C4-2B (cell line): Measurements from ENCODE around the gene EFNA5.

Experiments used
- ZFX ChIP-seq: fragments of 450-650 bp; IDR thresholded peaks from 2 replicates; pipeline ENCODE4 v1.6.1; 2017
- TF ChIP-seq, protein P1 (sequence below): fragments of 450-650 bp; conservative IDR thresholded peaks from 2 replicates; pipeline ENCODE4 v1.5.1; 2017; ENCODE audit warnings: mild to moderate bottlenecking

DNA sequence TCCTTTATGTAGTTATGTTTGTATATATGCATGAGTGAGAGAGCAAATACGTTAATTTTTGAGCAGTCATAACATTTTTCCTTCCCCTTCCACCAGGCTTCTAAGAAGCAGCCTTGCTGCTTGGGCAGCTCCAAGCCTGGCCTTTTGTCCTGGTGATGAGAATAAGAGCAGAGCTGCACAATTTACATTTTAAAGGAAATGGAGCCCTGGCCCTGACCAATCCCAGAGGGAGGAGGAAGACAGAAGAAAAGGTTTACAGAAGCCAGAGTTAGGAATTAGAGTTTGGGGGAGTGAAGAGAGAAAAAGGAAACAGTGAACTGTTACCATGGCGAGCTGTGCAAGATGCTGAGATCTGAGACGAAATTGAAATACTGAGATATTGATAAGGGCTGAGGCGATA lies 25.3 kb upstream of the EFNA5 start:
- TF ChIP-seq, protein P1, sequence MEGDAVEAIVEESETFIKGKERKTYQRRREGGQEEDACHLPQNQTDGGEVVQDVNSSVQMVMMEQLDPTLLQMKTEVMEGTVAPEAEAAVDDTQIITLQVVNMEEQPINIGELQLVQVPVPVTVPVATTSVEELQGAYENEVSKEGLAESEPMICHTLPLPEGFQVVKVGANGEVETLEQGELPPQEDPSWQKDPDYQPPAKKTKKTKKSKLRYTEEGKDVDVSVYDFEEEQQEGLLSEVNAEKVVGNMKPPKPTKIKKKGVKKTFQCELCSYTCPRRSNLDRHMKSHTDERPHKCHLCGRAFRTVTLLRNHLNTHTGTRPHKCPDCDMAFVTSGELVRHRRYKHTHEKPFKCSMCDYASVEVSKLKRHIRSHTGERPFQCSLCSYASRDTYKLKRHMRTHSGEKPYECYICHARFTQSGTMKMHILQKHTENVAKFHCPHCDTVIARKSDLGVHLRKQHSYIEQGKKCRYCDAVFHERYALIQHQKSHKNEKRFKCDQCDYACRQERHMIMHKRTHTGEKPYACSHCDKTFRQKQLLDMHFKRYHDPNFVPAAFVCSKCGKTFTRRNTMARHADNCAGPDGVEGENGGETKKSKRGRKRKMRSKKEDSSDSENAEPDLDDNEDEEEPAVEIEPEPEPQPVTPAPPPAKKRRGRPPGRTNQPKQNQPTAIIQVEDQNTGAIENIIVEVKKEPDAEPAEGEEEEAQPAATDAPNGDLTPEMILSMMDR = no peak
- no peak for TF ChIP-seq ZFX
